Right lobe of liver (tissue), 4 donors: ENCODE data around the gene MGRN1.

Experiments used
- CTCF ChIP-seq, 4 donors: fragments of 200-600 bp in 3 of 4; fragments of 450-650 bp in 1 of 4; IDR thresholded peaks; one replicate each; pipeline versions ENCODE4 v1.5.1 to v1.8.0; 2016 to 2022; ENCODE audit warnings: antibody characterized with exemption in 4 of 4, mild to moderate bottlenecking in 2 of 4
- POLR2A ChIP-seq: fragments of 450-650 bp; IDR thresholded peaks from one replicate; pipeline ENCODE4 v1.6.1; 2017; ENCODE audit warnings: antibody characterized with exemption, mild to moderate bottlenecking
- donor health status: DM: no; HTN: no; CAD: no.
- donor health status: DM: no; HTN: no; CAD: no.
- donor health status: DM: no; HTN: yes; CAD: no.

DNA sequence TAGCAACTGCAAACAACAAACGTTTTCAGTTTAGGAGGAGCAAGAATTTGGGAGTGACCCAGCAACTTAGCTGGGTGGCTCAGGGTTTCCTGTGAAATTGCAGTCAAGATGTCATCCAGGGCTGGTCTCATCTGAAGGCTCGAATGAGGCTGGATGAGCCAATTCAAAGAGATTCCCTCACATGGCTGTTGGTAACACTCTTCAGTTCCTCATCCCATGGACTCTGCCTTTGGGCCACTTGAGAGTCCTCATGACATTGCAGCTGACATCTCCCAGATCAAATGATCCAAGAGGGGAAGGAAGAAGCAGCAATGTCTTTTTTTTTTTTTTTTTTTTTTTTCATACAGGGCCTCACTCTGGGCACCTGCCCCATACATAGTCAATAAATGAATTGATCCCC lies 36.2 kb upstream of the MGRN1 start:
- TF ChIP-seq CTCF (IDR thresholded peaks at IDR 0.05) (no peak), POLR2A (no peak)
